Breast epithelium (tissue), 3 donors: Measurements from ENCODE around the gene ARNT2.

Experiments used
- CTCF ChIP-seq, 3 donors: fragments of 450-650 bp; IDR thresholded peaks; one replicate each; pipeline ENCODE4 v1.5.1; 2016 to 2017; ENCODE audit warnings: antibody characterized with exemption in 3 of 3, mild to moderate bottlenecking in 3 of 3, moderate library complexity in 3 of 3
- POLR2A ChIP-seq: fragments of 450-650 bp; IDR thresholded peaks from one replicate; pipeline ENCODE4 v1.6.1; 2016; ENCODE audit warnings: antibody characterized with exemption, mild to moderate bottlenecking, moderate library complexity
- POLR2AphosphoS5 ChIP-seq, 3 donors: sonication (generic); formaldehyde crosslinking; IDR thresholded peaks; one replicate each; pipeline ENCODE4 v1.6.1; 2017; ENCODE audit warnings: antibody characterized with exemption in 3 of 3

DNA sequence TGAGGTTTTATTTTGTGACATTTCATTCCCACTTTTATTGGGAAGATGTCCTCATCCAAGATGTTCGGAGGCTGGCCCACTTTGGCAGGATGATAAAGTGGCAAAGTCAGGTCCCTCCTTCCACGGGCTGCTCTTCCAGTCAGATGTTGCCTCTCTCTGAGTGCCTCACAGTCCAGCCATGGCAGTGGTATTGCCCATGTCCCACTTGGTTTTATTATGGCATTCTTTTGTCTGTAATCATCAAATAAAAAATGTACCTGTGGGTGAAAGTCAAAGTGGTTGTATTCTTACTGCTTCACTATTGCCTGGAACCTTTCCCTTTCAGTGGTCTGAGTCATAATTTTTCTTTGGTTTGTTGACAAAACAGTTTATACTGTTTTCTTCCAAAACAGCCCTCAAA is 20.2 kb downstream of the ARNT2 start:
- no peak for TF ChIP-seq CTCF (IDR thresholded peaks at IDR 0.05)
- TF ChIP-seq POLR2A, result no peak
- TF ChIP-seq POLR2AphosphoS5 (IDR thresholded peaks at IDR 0.05), result no peak
